Hematopoietic multipotent progenitor cell treated with erythropoietin and hydrocortisone succinate and interleukin-3 and kit ligand, for 4 days (in vitro differentiated cells): ENCODE measurements around the gene RARRES2.
"Not testable (repeated sequence)": the region's sequence is repeated elsewhere in the genome, so short reads cannot be mapped to it uniquely, and the experiment has no call there.

ENCODE experiments used
- DNase-seq: peaks from one replicate; pipeline ENCODE4 v3.0.0-alpha.2; 2015

RARRES2 gene

GRCh38 chr7:150313870-150314269, 27.6 kb downstream of the RARRES2 start:
- DNase-seq = no peak

GRCh38 chr7:150313367-150313809, 28.0 kb downstream of the RARRES2 start:
- no peak for DNase-seq

GRCh38 chr7:150312649-150313366, 28.6 kb downstream of the RARRES2 start:
- peak; percentile 20 for DNase-seq

GRCh38 chr7:150311711-150312110, 29.7 kb downstream of the RARRES2 start:
- no peak for DNase-seq

- no peak for DNase-seq
Measured at GRCh38 chr7:150311146-150311545, 30.3 kb downstream of the RARRES2 start.

- DNase-seq = no peak
Measured at GRCh38 chr7:150308575-150308974, 32.9 kb downstream of the RARRES2 start.

GRCh38 chr7:150307904-150308303, 33.5 kb downstream of the RARRES2 start:
- DNase-seq = no peak

GRCh38 chr7:150307129-150307528, 34.3 kb downstream of the RARRES2 start:
- DNase-seq = peak; percentile 28

- not testable (repeated sequence) for DNase-seq
Measured at GRCh38 chr7:150306377-150306776, 35.1 kb downstream of the RARRES2 start.

- not testable (repeated sequence) for DNase-seq
Measured at GRCh38 chr7:150305903-150306284, 35.5 kb downstream of the RARRES2 start.

GRCh38 chr7:150305259-150305902, 36.0 kb downstream of the RARRES2 start:
- DNase-seq = not testable (repeated sequence)

GRCh38 chr7:150304499-150305258, 36.8 kb downstream of the RARRES2 start:
- not testable (repeated sequence) for DNase-seq

- DNase-seq = not testable (repeated sequence)
Measured at GRCh38 chr7:150302908-150303310, 38.5 kb downstream of the RARRES2 start.

GRCh38 chr7:150297978-150298377, 43.5 kb downstream of the RARRES2 start:
- not testable (repeated sequence) for DNase-seq

GRCh38 chr7:150296802-150297201, 44.6 kb downstream of the RARRES2 start:
- DNase-seq = not testable (repeated sequence)

- not testable (repeated sequence) for DNase-seq
Measured at GRCh38 chr7:150295614-150296013, 45.8 kb downstream of the RARRES2 start.

- DNase-seq = not testable (repeated sequence)
Measured at GRCh38 chr7:150295027-150295426, 46.4 kb downstream of the RARRES2 start.

GRCh38 chr7:150290317-150290716, 51.1 kb downstream of the RARRES2 start:
- DNase-seq = not testable (repeated sequence)

GRCh38 chr7:150288816-150289215, 52.6 kb downstream of the RARRES2 start:
- DNase-seq = not testable (repeated sequence)
